LNCaP clone FGC (cell line): ENCODE data around the gene ANAPC16.

ENCODE experiments used
- DNase-seq: peaks from one replicate; pipeline ENCODE4 v3.0.0-alpha.2; 2011; ENCODE audit warnings: low read depth
- H3K4me3 ChIP-seq: 2 replicates; pipeline ENCODE4 v1.5.1; 2011; ENCODE audit warnings: mild to moderate bottlenecking, low read depth, low read length, control low read depth
- CTCF ChIP-seq: IDR thresholded peaks from 2 replicates; pipeline ENCODE4 v1.5.1; 2012; ENCODE audit warnings: mild to moderate bottlenecking; ENCODE audit not compliant: control insufficient read depth, insufficient read depth; ENCODE audit errors: extremely low read depth

The ANAPC16 gene

GRCh38 chr10:72173619-72174296 is 42.1 kb upstream of the ANAPC16 start:
- no peak for TF ChIP-seq CTCF
- DNase-seq: no peak
- H3K4me3 ChIP-seq: no peak overlapping the region

- DNase-seq: no peak
Measured at GRCh38 chr10:72174297-72174662, 41.5 kb upstream of the ANAPC16 start.

GRCh38 chr10:72175149-72175548 is 40.7 kb upstream of the ANAPC16 start:
- DNase-seq: no peak
- TF ChIP-seq CTCF: no peak
- no peak overlapping the region for H3K4me3 ChIP-seq

More at GRCh38 chr10:72174297-72174662, 41.5 kb upstream of the ANAPC16 start:
- H3K4me3 ChIP-seq: no peak overlapping the region
- TF ChIP-seq CTCF: no peak

- TF ChIP-seq CTCF: no peak
- no peak for DNase-seq
- H3K4me3 ChIP-seq: no peak overlapping the region
Measured at GRCh38 chr10:72176701-72177100, 39.1 kb upstream of the ANAPC16 start.

GRCh38 chr10:72177454-72177853 is 38.4 kb upstream of the ANAPC16 start:
- H3K4me3 ChIP-seq: no peak overlapping the region
- TF ChIP-seq CTCF: no peak
- DNase-seq: no peak

GRCh38 chr10:72184156-72184555 is 31.7 kb upstream of the ANAPC16 start:
- H3K4me3 ChIP-seq: no peak overlapping the region
- DNase-seq: no peak
- TF ChIP-seq CTCF: no peak
